Ishikawa (cell line): ENCODE measurements around the gene RABAC1.

ENCODE experiments used
- CEBPB ChIP-seq: IDR thresholded peaks from 2 replicates; pipeline ENCODE4 v1.6.1; 2012
- CREB1 ChIP-seq: IDR thresholded peaks from 2 replicates; pipeline ENCODE4 v1.6.1; 2012; ENCODE audit warnings: low read depth
- EGR1 ChIP-seq: IDR thresholded peaks from 2 replicates; pipeline ENCODE4 v1.6.1; 2012
- EP300 ChIP-seq: IDR thresholded peaks from 2 replicates; pipeline ENCODE4 v1.6.1; 2012; ENCODE audit warnings: borderline replicate concordance
- FOXM1 ChIP-seq: IDR thresholded peaks from 2 replicates; pipeline ENCODE4 v1.6.1; 2012; ENCODE audit warnings: low read depth, borderline replicate concordance
- MAX ChIP-seq: IDR thresholded peaks from 2 replicates; pipeline ENCODE4 v1.6.1; 2012
- NFIC ChIP-seq: IDR thresholded peaks from 2 replicates; pipeline ENCODE4 v1.6.1; 2012
- RAD21 ChIP-seq: IDR thresholded peaks from 2 replicates; pipeline ENCODE4 v1.6.1; 2012; ENCODE audit warnings: low read depth
- REST ChIP-seq: IDR thresholded peaks from 2 replicates; pipeline ENCODE4 v1.6.1; 2012; ENCODE audit warnings: low read depth, mild to moderate bottlenecking
- TAF1 ChIP-seq: IDR thresholded peaks from 2 replicates; pipeline ENCODE4 v1.6.1; 2012; ENCODE audit warnings: low read depth, mild to moderate bottlenecking
- TCF12 ChIP-seq: IDR thresholded peaks from 2 replicates; pipeline ENCODE4 v1.6.1; 2012; ENCODE audit warnings: low read depth
- TEAD4 ChIP-seq: IDR thresholded peaks from 2 replicates; pipeline ENCODE4 v1.6.1; 2012
- USF1 ChIP-seq: IDR thresholded peaks from 2 replicates; pipeline ENCODE4 v1.6.1; 2012
- YY1 ChIP-seq: IDR thresholded peaks from 2 replicates; pipeline ENCODE4 v1.6.1; 2012; ENCODE audit warnings: low read depth
- ZBTB7A ChIP-seq: IDR thresholded peaks from 2 replicates; pipeline ENCODE4 v1.6.1; 2012; ENCODE audit warnings: low read depth

Gene RABAC1

GRCh38 chr19:41937525-41938468, 21.3 kb downstream of the RABAC1 start:
- TF ChIP-seq USF1: no peak
- no peak for TF ChIP-seq EGR1
- no peak for TF ChIP-seq ZBTB7A
- no peak for TF ChIP-seq RAD21
- TF ChIP-seq TAF1: no peak
- no peak for TF ChIP-seq YY1
- TF ChIP-seq FOXM1: no peak
- no peak for TF ChIP-seq CREB1
- no peak for TF ChIP-seq TEAD4
- no peak for TF ChIP-seq CEBPB
- TF ChIP-seq TCF12: no peak
- TF ChIP-seq NFIC: no peak

GRCh38 chr19:41936961-41937360, 22.2 kb downstream of the RABAC1 start:
- TF ChIP-seq TEAD4 (no peak), REST (no peak), RAD21 (no peak), CEBPB (no peak), USF1 (no peak), ZBTB7A (no peak), MAX (no peak), EGR1 (no peak), CREB1 (no peak), NFIC (no peak), TAF1 (no peak), TCF12 (no peak), YY1 (no peak), EP300 (no peak), FOXM1 (no peak)

GRCh38 chr19:41936416-41936850, 22.7 kb downstream of the RABAC1 start:
- TF ChIP-seq CEBPB (no peak), NFIC (no peak), YY1 (no peak), TAF1 (no peak), USF1 (no peak), EP300 (no peak), CREB1 (no peak), REST (no peak), ZBTB7A (no peak), EGR1 (no peak), TCF12 (no peak), MAX (no peak), TEAD4 (no peak), FOXM1 (no peak), RAD21 (no peak)

GRCh38 chr19:41935760-41936415, 23.2 kb downstream of the RABAC1 start:
- TF ChIP-seq USF1 (no peak), ZBTB7A (no peak), TEAD4 (no peak), REST (no peak), RAD21 (no peak), NFIC (no peak), TCF12 (no peak), EGR1 (no peak), MAX (no peak), EP300 (no peak), CREB1 (no peak), FOXM1 (no peak), CEBPB (no peak), YY1 (no peak), TAF1 (no peak)
